Hematopoietic multipotent progenitor cell treated with erythropoietin and hydrocortisone succinate and interleukin-3 and kit ligand, for 17 days (in vitro differentiated cells): ENCODE results near the gene GPATCH8.

Source experiments
- DNase-seq: peaks from one replicate; pipeline ENCODE4 v3.0.0-alpha.2; 2015; ENCODE audit warnings: low spot score

The GPATCH8 gene

GRCh38 chr17:44353672-44354331 lies 149.4 kb downstream of the GPATCH8 start:
- no peak for DNase-seq

- DNase-seq: no peak
These were observed 150.2 kb downstream of the GPATCH8 start for GRCh38 chr17:44352828-44353671.

- DNase-seq: no peak
These were observed 151.0 kb downstream of the GPATCH8 start for GRCh38 chr17:44351961-44352827.

- no peak for DNase-seq
These were observed 151.7 kb downstream of the GPATCH8 start for GRCh38 chr17:44351464-44351863.

DNA sequence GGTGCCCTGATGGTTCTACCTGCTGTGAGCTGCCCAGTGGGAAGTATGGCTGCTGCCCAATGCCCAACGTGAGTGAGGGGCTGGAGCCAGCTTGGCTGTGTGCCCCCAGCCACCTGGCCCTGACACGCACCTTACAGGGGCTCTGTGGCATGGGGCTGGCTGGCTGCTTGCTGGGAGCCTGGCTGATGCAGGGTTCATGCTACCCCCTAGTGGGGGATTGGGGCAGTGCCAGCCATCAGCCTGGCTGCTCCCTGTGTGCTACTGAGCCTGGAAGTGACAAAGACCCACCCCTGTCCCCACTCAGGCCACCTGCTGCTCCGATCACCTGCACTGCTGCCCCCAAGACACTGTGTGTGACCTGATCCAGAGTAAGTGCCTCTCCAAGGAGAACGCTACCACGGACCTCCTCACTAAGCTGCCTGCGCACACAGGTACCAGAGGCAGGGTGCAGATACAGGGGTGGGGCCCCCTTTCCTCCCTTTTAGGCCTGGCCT lies 152.4 kb downstream of the GPATCH8 start:
- DNase-seq: peak; percentile 81

DNA sequence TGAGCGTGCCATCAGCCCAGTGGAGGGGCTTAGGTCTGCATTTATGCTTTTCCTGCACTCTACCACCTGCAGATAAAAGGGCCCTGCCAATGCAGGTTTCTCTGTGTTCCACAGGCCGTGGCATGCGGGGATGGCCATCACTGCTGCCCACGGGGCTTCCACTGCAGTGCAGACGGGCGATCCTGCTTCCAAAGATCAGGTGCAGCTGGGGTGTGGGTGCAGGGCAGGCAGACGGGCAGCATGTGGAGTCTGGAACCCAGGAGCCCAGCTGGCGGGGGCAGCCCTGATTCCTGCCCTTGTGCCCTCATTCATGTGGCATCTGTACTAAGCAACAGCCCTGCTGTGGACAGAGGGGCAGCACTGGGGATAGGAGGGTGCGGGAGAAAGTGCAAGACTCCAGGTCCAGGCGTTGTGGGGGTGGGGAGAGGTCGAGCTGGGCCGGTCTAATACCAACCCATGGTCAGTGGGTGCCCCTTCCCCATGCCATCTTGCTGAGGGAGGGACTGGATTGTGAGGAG lies 153.6 kb downstream of the GPATCH8 start:
- no peak for DNase-seq

DNA sequence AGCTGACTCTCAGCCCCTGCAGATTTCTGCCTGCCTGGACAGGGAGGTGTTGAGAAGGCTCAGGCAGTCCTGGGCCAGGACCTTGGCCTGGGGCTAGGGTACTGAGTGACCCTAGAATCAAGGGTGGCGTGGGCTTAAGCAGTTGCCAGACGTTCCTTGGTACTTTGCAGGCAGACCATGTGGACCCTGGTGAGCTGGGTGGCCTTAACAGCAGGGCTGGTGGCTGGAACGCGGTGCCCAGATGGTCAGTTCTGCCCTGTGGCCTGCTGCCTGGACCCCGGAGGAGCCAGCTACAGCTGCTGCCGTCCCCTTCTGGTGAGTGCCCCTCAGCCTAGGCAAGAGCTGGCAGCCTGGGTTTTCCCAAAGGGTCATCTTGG lies 154.2 kb downstream of the GPATCH8 start:
- DNase-seq: no peak

DNA sequence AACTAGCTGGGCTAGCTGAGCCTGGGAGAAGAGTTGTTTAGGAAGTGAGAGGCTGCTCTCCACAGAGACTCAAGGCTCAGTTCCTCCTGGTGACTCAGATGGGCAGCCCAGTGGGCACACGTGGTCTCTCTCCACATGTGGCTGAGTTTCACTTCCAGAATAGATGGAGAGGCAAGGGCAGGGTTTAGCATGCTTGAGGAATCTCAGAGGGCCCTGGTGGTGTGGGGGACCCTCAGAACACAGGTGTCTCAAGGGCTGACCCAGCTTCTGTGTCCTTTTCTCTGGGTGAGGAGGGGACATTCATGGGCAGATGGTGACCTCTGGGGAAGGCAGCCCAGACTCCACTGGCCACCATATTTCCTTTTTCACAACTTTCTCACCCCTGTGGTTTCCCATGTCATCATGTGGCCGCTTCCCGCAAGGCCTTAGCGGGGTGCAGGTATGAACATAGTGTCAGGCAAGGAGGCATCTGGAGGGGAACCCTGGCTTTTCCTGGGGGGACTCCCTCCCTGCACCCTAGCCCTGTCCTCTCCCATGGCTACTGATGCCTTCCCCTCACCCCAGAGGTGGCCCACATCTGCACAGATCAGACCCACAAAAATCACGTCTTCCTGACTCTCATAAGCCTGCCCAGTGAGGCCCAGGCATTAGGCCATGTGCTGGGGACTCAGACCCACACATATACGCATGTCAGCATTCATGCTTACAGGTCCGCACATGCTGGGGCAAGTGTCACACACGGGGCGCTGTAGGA lies 154.8 kb downstream of the GPATCH8 start:
- no peak for DNase-seq
